ENCODE results near the gene AADAT.

The AADAT gene

GRCh38 chr4:170089668-170090351 lies at the start of gene AADAT:
Gene AADAT, minus strand, starts transcription at chr4:170089956. Its CDS starts 266 bp downstream, at chr4:170089690.
- H3K4me3 ChIP-seq (ENCODE audit: low read depth, low read length), result peak within 1 kb of the TSS; percentile 69
- peak; percentile 67 for TF ChIP-seq CTCF (conservative IDR thresholded peaks at IDR 0.05; ENCODE audit: low read depth, low read length)
- DNase-seq (ENCODE audit: low read depth), result peak; percentile 69

- DNase-seq (ENCODE audit: low read depth), result peak; percentile 88
- H3K4me3 ChIP-seq (ENCODE audit: low read depth, low read length), result no peak overlapping the region
- TF ChIP-seq CTCF (conservative IDR thresholded peaks at IDR 0.05; ENCODE audit: low read depth, low read length), result peak; percentile 88
Observed at GRCh38 chr4:170138580-170139194, 48.9 kb upstream of the AADAT start.

GRCh38 chr4:170137927-170138326 lies 48.2 kb upstream of the AADAT start:
- no peak for TF ChIP-seq CTCF (conservative IDR thresholded peaks at IDR 0.05; ENCODE audit: low read depth, low read length)
- H3K4me3 ChIP-seq (ENCODE audit: low read depth, low read length), result no peak overlapping the region
- DNase-seq (ENCODE audit: low read depth), result no peak

- H3K4me3 ChIP-seq (ENCODE audit: low read depth, low read length), result no peak overlapping the region
- no peak for DNase-seq (ENCODE audit: low read depth)
- TF ChIP-seq CTCF (conservative IDR thresholded peaks at IDR 0.05; ENCODE audit: low read depth, low read length), result no peak
Observed at GRCh38 chr4:170137466-170137865, 47.7 kb upstream of the AADAT start.

GRCh38 chr4:170134821-170135220 lies 45.1 kb upstream of the AADAT start:
- TF ChIP-seq CTCF (conservative IDR thresholded peaks at IDR 0.05; ENCODE audit: low read depth, low read length), result no peak
- no peak overlapping the region for H3K4me3 ChIP-seq (ENCODE audit: low read depth, low read length)
- no peak for DNase-seq (ENCODE audit: low read depth)

- TF ChIP-seq CTCF (conservative IDR thresholded peaks at IDR 0.05; ENCODE audit: low read depth, low read length), result no peak
- DNase-seq (ENCODE audit: low read depth), result no peak
Observed at GRCh38 chr4:170128219-170128804, 38.6 kb upstream of the AADAT start.

More at GRCh38 chr4:170128219-170128804, 38.6 kb upstream of the AADAT start:
- no peak overlapping the region for H3K4me3 ChIP-seq (ENCODE audit: low read depth, low read length)

Data from choroid plexus epithelial cell (primary cell).